Measurements from ENCODE around the gene AHNAK2.

AHNAK2 gene

DNA sequence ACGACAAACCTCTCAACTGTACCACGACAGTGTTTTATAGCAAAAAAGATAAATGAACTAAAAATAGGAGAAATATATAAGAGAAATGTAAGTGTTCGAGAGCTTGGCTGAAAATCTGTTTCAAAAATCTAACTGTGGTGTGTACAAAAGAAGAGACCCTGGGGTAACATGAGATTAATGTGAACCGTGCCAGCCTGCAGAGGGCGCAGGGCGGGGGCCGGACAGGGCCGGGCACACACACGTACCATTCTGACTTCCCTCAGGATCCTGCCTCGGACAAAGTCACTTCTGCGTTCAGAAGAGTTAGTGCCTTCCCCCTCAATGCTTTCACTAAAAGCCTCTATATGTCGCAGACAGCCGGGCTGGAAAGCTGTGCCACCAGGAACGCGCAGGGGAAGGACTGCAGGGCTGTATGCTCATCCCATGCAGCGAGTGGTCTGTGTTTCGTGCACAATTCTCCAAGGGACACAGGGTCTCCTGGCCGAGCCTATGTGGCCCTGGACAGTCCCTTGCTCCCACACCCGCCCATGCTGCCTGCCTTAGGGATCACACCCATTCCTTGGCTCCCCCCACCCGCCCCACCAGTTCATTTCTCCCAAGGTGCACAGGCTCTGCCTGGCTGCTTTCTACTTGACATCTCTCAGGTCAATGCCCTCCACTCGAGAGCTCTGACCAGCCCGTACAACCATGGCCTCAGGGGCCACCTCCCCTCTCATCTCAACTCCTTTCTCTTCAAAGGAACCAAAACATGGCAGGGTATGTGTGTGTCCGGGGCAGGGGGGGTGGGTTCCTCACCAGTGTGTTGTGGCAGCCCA lies 34.2 kb upstream of the AHNAK2 start:
- no peak for DNase-seq (ENCODE audit: low read depth)

DNA sequence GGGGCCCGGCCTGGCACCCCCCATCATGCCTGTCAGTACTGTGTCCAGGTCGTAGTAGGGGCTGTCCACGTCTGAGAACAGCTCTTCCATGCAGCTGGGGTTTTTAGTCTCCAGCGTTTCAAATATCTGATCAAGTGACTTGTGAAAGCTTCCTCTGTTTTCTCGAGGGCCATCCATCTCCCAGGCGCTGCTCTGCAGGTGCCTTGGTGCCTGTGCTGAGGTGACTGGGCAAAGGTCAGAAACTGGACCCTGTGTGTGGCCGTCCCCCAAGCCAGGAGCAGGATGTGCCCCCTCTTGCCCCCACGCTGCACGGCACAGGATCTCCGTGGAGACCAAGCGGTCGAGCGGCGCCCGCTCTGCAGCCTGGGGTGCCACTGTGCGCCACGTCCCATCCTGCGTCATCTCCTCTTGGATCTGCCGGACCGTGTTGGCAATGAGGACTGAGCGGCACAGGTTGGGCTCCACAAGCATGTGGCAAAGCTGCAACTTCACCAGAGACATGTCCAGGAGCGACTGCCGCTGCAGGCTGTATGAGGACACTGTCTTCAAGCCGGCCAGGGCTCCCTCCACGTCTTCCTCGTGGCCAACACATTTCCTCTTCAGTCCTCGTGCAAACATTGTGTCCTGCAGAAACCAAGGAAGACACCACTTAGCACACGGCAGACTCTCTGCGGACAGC lies 33.3 kb upstream of the AHNAK2 start:
- no peak for DNase-seq (ENCODE audit: low read depth)

DNA sequence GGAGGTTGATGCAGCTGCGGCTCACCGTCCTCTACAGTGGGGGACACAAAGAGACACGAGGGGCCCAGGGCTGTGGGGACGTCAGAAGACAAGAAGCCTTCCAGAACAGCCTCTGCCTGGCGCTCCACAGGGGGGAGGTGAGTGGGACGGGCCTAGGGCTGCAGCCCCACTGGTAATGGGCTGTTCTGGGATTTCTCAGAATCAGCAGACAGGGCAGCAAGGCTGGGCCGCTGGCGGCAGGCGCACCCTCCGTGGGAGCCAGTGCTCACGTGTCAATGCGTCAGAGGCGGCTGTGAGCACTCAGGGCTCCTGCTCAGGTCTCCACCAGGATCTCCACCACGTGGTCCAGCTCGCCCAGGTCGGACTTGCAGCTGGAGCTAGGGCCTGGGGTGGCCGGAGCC lies 32.7 kb upstream of the AHNAK2 start:
- DNase-seq (ENCODE audit: low read depth) = no peak

DNA sequence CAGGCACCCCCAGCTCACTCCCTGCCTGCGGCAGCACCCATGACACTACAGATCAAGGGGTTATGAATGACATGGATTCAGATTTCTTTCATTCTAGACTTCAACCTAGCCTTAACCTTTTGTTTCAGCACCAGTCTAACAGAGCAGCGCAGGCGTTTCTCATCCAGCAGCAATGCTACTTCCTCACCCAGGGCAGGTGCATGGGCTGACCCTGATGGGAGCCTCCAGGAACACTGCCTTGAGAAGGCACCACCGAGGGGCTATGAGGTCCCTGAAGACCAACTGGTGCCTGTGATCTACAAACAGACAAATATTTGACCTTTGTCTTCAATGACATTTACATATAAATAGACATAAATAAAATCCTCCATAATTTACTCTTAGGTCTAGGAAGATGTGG lies 31.9 kb upstream of the AHNAK2 start:
- no peak for DNase-seq (ENCODE audit: low read depth)

GRCh38 chr14:105007593-105008264 lies 29.6 kb upstream of the AHNAK2 start:
- no peak for DNase-seq (ENCODE audit: low read depth)

GRCh38 chr14:105006831-105007592 lies 28.8 kb upstream of the AHNAK2 start:
- DNase-seq (ENCODE audit: low read depth) = no peak

DNA sequence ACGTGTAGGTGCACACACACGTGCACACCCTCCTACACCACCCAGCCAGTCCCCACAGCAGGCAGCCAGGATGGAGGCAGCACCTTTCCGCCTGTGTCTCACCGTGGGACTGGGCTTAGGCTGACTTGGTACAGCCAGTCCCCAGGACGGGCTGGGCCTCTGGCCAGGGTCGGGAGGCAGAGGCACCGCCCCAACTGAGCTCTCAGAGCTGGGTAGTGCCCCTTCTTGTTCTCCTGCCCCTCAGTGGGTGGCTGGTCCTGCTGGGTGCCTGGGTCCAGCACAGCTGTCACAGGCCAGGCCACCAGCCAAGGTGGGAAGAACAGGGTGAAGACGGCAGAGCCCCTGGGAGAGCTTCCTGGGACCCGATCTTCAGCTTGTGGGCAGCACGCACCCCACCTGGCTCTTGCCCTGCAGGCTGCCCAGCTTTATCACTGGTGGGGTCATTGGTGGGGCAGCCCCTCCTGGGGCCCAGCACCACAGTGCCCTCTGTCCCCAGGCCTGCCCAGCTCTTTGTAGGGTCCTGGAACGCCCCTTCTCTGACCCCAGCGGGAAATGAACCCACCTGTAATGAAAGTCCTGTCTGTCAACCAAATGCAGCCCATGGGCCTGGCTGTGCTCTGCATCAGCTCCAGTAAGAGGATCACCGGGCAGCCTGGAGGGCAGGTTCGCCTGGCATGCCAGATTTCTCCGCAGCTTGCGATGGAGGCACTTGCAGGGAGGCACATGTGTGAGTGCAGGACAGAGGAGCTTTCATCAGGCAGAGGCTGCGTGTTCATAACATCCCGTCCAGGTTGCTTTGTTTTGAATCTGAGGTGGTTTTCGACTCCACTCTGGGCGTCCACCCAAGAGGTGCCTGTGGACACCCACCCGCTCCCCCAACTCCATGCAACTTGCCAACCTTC lies 28.0 kb upstream of the AHNAK2 start:
- DNase-seq (ENCODE audit: low read depth) = no peak

DNA sequence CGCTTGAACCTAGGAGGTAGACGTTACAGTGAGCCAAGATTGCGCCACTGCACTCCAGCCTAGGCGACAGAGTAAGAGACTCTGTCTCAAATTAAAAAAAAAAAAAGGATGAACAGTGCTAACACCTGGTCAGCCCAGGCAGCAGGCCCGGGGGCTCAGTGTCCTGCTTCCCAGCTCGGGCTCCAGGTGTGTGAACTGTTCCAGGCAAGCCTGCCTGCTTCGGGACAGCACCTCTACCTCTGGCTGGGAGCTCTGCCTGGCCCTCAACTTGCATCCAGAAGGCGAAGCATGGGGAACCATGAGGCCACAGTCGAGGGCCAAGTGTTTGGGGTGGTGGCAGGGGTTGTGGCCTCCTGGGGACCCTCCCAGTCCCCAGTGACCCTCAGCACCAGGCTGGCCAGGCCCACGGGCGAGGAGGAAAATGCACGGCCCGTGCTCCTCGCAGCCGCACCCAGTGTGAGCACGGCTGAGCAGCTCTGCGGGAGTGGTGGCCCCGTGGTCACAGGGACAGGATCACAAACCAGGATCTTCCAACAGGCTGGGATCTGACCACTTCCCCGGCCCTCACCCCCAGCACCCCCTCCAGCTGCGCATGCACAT lies 27.3 kb upstream of the AHNAK2 start:
- DNase-seq (ENCODE audit: low read depth) = no peak

- DNase-seq (ENCODE audit: low read depth) = no peak
These were observed 21.2 kb upstream of the AHNAK2 start for GRCh38 chr14:104999361-104999760.

DNA sequence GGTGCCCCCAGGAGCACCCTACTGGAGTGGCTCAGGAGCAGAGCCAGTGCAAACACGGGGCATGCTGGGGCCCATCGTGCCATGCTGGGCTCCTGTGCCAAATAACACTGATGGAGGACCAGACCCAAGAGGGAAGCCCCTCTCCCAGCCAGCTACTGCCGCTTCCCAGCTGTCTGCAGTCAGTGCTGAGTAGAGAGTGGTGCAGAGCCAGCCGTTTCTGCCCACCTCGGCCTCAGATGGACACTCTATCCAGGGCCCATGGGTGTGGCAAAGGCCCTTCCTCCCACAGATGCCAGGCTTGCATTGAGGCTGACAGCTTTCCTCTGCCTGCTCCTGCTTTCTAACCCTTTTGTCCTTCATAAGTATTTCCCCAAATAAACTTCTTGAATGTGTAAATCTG lies 20.6 kb upstream of the AHNAK2 start:
- DNase-seq (ENCODE audit: low read depth) = no peak

DNA sequence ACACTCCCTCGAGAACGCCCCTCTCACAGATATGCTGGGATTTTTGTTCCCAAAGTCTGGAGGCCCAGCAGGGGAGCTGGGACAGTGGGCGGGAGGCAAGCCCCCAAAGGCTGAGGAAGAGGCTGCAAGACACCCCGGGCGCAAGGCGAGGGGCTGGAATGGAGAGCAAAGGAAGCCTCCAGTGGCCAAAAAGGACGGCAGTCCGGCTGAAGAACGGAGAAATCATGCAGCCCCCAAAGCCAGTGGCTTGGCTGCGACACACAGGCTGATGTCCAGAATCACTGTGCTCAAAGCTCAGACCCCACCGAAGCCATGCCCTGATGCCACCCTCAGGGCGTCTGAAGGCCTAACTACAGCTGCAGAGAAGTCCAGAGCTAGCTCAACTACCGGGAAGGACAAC lies 18.3 kb upstream of the AHNAK2 start:
- no peak for DNase-seq (ENCODE audit: low read depth)

- no peak for DNase-seq (ENCODE audit: low read depth)
These were observed 17.9 kb upstream of the AHNAK2 start for GRCh38 chr14:104996032-104996431.

GRCh38 chr14:104994978-104995377 lies 16.8 kb upstream of the AHNAK2 start:
- DNase-seq (ENCODE audit: low read depth) = no peak

- no peak for DNase-seq (ENCODE audit: low read depth)
These were observed 15.8 kb upstream of the AHNAK2 start for GRCh38 chr14:104993808-104994591.

- no peak for DNase-seq (ENCODE audit: low read depth)
These were observed 15.1 kb upstream of the AHNAK2 start for GRCh38 chr14:104993306-104993705.

DNA sequence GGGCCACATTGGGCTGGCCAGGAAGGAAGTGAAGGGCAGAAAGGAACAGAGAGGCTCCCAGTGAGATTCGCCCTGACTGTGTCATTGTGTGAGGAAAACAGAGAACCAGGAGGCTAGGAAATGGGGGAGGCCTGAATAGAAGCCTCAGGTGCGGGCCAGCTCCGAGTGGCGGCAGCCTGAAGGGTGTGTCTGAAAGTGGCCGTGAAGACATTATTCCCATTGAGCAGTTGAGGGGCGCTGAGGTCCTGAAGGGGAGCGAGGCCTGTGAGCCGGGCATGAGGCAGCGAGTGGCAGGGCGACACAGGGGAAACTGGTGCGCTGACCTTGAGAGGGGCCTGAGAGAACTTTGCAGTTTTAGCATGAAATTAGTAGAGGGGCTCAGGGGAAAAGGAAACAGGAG lies 14.3 kb upstream of the AHNAK2 start:
- DNase-seq (ENCODE audit: low read depth) = no peak

GRCh38 chr14:104991896-104992230 lies 13.7 kb upstream of the AHNAK2 start:
- no peak for DNase-seq (ENCODE audit: low read depth)

DNA sequence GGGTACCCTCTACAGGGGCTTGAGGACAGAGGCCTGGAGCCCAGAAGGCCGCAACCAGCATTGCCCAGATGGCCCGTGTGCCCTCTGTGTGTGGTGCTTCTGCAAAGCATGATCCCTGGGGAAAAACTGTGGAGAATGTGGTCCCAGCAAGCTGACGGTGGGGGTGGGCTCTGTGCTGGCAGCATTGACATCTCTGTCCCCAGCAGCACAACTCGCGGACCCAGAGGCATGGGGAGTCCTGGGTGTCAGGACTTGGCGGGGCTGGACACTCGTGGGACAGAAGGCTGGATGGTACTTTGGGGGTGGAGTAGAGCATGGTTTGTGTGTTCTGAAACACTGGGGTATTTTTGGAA lies 11.8 kb upstream of the AHNAK2 start:
- DNase-seq (ENCODE audit: low read depth) = no peak

- no peak for DNase-seq (ENCODE audit: low read depth)
These were observed 11.2 kb upstream of the AHNAK2 start for GRCh38 chr14:104989236-104989950.
